ENCODE data around the gene TMEM140. TPM values are rescaled to one million over a fixed set of nuclear protein-coding genes. Genes with fewer than 3 reads are reported as not detected.
A peak's percentile ranks its signal among the peaks of the same experiment; 100 is the strongest.
"Not testable (repeated sequence)": the region's sequence is repeated elsewhere in the genome, so short reads cannot be mapped to it uniquely, and the experiment has no call there.

Gene TMEM140
- polyA plus RNA-seq, 4 donors, result 5.4 to 19.3 (median 12.4) TPM

GRCh38 chr7:135117096-135117495, 30.8 kb upstream of the TMEM140 start:
- FAIRE-seq (no peak), DNase-seq (no peak)
- no peaks in the 10 kb centered on the region for H3K36me3 ChIP-seq (ENCODE audit: control insufficient read depth in 3 of 3, insufficient read depth in 2 of 3, low read depth in 1 of 3, low read length in 3 of 3)
- H3K27me3 ChIP-seq (ENCODE audit: control insufficient read depth in 3 of 3, insufficient read depth in 3 of 3, low read length in 3 of 3), result no peaks in the 10 kb centered on the region
- no peak overlapping the region for H3K27ac ChIP-seq (ENCODE audit: low read depth in 1 of 3, low read length in 2 of 3)
- no peaks in the 10 kb centered on the region for H3K4me1 ChIP-seq (ENCODE audit: control insufficient read depth in 3 of 3, insufficient read depth in 2 of 3, low read depth in 1 of 3, low read length in 2 of 3)
- WGBS, 3 donors, result 96 to 100% (median 98%) methylated on average over 1 of the region's 1 CpG
- peaks cover 0 to 9% of the 10 kb centered on the region in 2 donors for H3K9me3 ChIP-seq (ENCODE audit: control insufficient read depth in 2 of 2, insufficient read depth in 1 of 2, low read depth in 1 of 2, low read length in 1 of 2)
- no peak overlapping the region for H3K4me3 ChIP-seq (ENCODE audit: low read depth in 1 of 3, low read length in 3 of 3)

- DNase-seq (no peak), FAIRE-seq (no peak)
- Histone ChIP-seq H3K9me3 (ENCODE audit: control insufficient read depth in 2 of 2, insufficient read depth in 1 of 2, low read depth in 1 of 2, low read length in 1 of 2) (peaks cover 0 to 9% of the 10 kb centered on the region in 2 donors), H3K36me3 (ENCODE audit: control insufficient read depth in 3 of 3, insufficient read depth in 2 of 3, low read depth in 1 of 3, low read length in 3 of 3) (no peaks in the 10 kb centered on the region), H3K4me1 (ENCODE audit: control insufficient read depth in 3 of 3, insufficient read depth in 2 of 3, low read depth in 1 of 3, low read length in 2 of 3) (no peaks in the 10 kb centered on the region), H3K4me3 (ENCODE audit: low read depth in 1 of 3, low read length in 3 of 3) (no peak overlapping the region), H3K27me3 (ENCODE audit: control insufficient read depth in 3 of 3, insufficient read depth in 3 of 3, low read length in 3 of 3) (no peaks in the 10 kb centered on the region), H3K27ac (ENCODE audit: low read depth in 1 of 3, low read length in 2 of 3) (no peak overlapping the region)
- 79 to 86% (median 86%) methylated on average over 6 of the region's 6 CpGs for WGBS, 3 donors
These were observed 26.0 kb upstream of the TMEM140 start for GRCh38 chr7:135121868-135122267.

GRCh38 chr7:135124631-135125030, 23.2 kb upstream of the TMEM140 start:
- not testable (repeated sequence) for H3K4me3 ChIP-seq (ENCODE audit: low read depth in 1 of 3, low read length in 3 of 3); H3K9me3 ChIP-seq (ENCODE audit: control insufficient read depth in 2 of 2, insufficient read depth in 1 of 2, low read depth in 1 of 2, low read length in 1 of 2); H3K4me1 ChIP-seq (ENCODE audit: control insufficient read depth in 3 of 3, insufficient read depth in 2 of 3, low read depth in 1 of 3, low read length in 2 of 3); H3K27ac ChIP-seq (ENCODE audit: low read depth in 1 of 3, low read length in 2 of 3); DNase-seq; FAIRE-seq; H3K27me3 ChIP-seq (ENCODE audit: control insufficient read depth in 3 of 3, insufficient read depth in 3 of 3, low read length in 3 of 3); H3K36me3 ChIP-seq (ENCODE audit: control insufficient read depth in 3 of 3, insufficient read depth in 2 of 3, low read depth in 1 of 3, low read length in 3 of 3)
- 83 to 88% (median 86%) methylated on average over 3 of the region's 3 CpGs for WGBS, 3 donors

GRCh38 chr7:135128931-135129330, 18.9 kb upstream of the TMEM140 start:
- DNase-seq (no peak), FAIRE-seq (no peak)
- 63 to 91% (median 64%) methylated on average over 1 of the region's 1 CpG for WGBS, 3 donors
- Histone ChIP-seq H3K9me3 (ENCODE audit: control insufficient read depth in 2 of 2, insufficient read depth in 1 of 2, low read depth in 1 of 2, low read length in 1 of 2) (peaks cover 0 to 4% of the 10 kb centered on the region in 2 donors), H3K4me3 (ENCODE audit: low read depth in 1 of 3, low read length in 3 of 3) (no peak overlapping the region), H3K36me3 (ENCODE audit: control insufficient read depth in 3 of 3, insufficient read depth in 2 of 3, low read depth in 1 of 3, low read length in 3 of 3) (no peaks in the 10 kb centered on the region), H3K27ac (ENCODE audit: low read depth in 1 of 3, low read length in 2 of 3) (no peak overlapping the region), H3K4me1 (ENCODE audit: control insufficient read depth in 3 of 3, insufficient read depth in 2 of 3, low read depth in 1 of 3, low read length in 2 of 3) (no peaks in the 10 kb centered on the region), H3K27me3 (ENCODE audit: control insufficient read depth in 3 of 3, insufficient read depth in 3 of 3, low read length in 3 of 3) (no peaks in the 10 kb centered on the region)

- no peak for FAIRE-seq
- Histone ChIP-seq H3K4me1 (ENCODE audit: control insufficient read depth in 3 of 3, insufficient read depth in 2 of 3, low read depth in 1 of 3, low read length in 2 of 3) (no peaks in the 10 kb centered on the region), H3K27me3 (ENCODE audit: control insufficient read depth in 3 of 3, insufficient read depth in 3 of 3, low read length in 3 of 3) (no peaks in the 10 kb centered on the region), H3K4me3 (ENCODE audit: low read depth in 1 of 3, low read length in 3 of 3) (no peak overlapping the region), H3K9me3 (ENCODE audit: control insufficient read depth in 2 of 2, insufficient read depth in 1 of 2, low read depth in 1 of 2, low read length in 1 of 2) (peaks cover 0 to 4% of the 10 kb centered on the region in 2 donors), H3K36me3 (ENCODE audit: control insufficient read depth in 3 of 3, insufficient read depth in 2 of 3, low read depth in 1 of 3, low read length in 3 of 3) (no peaks in the 10 kb centered on the region), H3K27ac (ENCODE audit: low read depth in 1 of 3, low read length in 2 of 3) (no peak overlapping the region)
- DNase-seq, result no peak
These were observed 18.3 kb upstream of the TMEM140 start for GRCh38 chr7:135129579-135129978.

GRCh38 chr7:135143885-135144668, 3.8 kb upstream of the TMEM140 start:
- DNase-seq (no peak), FAIRE-seq (no peak)
- Histone ChIP-seq H3K27me3 (ENCODE audit: control insufficient read depth in 3 of 3, insufficient read depth in 3 of 3, low read length in 3 of 3) (no peaks in the 10 kb centered on the region), H3K4me3 (ENCODE audit: low read depth in 1 of 3, low read length in 3 of 3) (no peak overlapping the region), H3K36me3 (ENCODE audit: control insufficient read depth in 3 of 3, insufficient read depth in 2 of 3, low read depth in 1 of 3, low read length in 3 of 3) (no peaks in the 10 kb centered on the region), H3K27ac (ENCODE audit: low read depth in 1 of 3, low read length in 2 of 3) (no peak overlapping the region), H3K9me3 (ENCODE audit: control insufficient read depth in 2 of 2, insufficient read depth in 1 of 2, low read depth in 1 of 2, low read length in 1 of 2) (no peaks in the 10 kb centered on the region), H3K4me1 (ENCODE audit: control insufficient read depth in 3 of 3, insufficient read depth in 2 of 3, low read depth in 1 of 3, low read length in 2 of 3) (peaks cover 0 to 11% (median 2%) of the 10 kb centered on the region in 3 donors)
- WGBS, 3 donors, result 89 to 93% (median 90%) methylated on average over 3 of the region's 3 CpGs

GRCh38 chr7:135147341-135147898, 452 bp upstream of the TMEM140 start:
- WGBS, 3 donors, result 10 to 15% (median 13%) methylated on average over 6 of the region's 6 CpGs
- H3K4me3 ChIP-seq (ENCODE audit: low read depth in 1 of 3, low read length in 3 of 3), result peak overlapping the region; percentile 17 to 59 (median 47)

GRCh38 chr7:135150072-135150782, 2.4 kb downstream of the TMEM140 start:
- Histone ChIP-seq H3K27me3 (ENCODE audit: control insufficient read depth in 3 of 3, insufficient read depth in 3 of 3, low read length in 3 of 3) (no peaks in the 10 kb centered on the region), H3K36me3 (ENCODE audit: control insufficient read depth in 3 of 3, insufficient read depth in 2 of 3, low read depth in 1 of 3, low read length in 3 of 3) (peaks cover 0 to 3% (median 0%) of the 10 kb centered on the region in 3 donors), H3K27ac (ENCODE audit: low read depth in 1 of 3, low read length in 2 of 3) (peak overlapping the region in 1 of 3 donors; percentile 69), H3K9me3 (ENCODE audit: control insufficient read depth in 2 of 2, insufficient read depth in 1 of 2, low read depth in 1 of 2, low read length in 1 of 2) (no peaks in the 10 kb centered on the region), H3K4me1 (ENCODE audit: control insufficient read depth in 3 of 3, insufficient read depth in 2 of 3, low read depth in 1 of 3, low read length in 2 of 3) (peaks cover 6 to 11% (median 6%) of the 10 kb centered on the region in 3 donors), H3K4me3 (ENCODE audit: low read depth in 1 of 3, low read length in 3 of 3) (peak overlapping the region in 1 of 3 donors; percentile 17)
- WGBS, 3 donors, result 71 to 77% (median 74%) methylated on average over 8 of the region's 8 CpGs
- DNase-seq, result no peak
- FAIRE-seq, result no peak

More at GRCh38 chr7:135147341-135147898, 452 bp upstream of the TMEM140 start:
- Histone ChIP-seq H3K4me1 (ENCODE audit: control insufficient read depth in 3 of 3, insufficient read depth in 2 of 3, low read depth in 1 of 3, low read length in 2 of 3) (peaks cover 6 to 11% (median 6%) of the 10 kb centered on the region in 3 donors), H3K9me3 (ENCODE audit: control insufficient read depth in 2 of 2, insufficient read depth in 1 of 2, low read depth in 1 of 2, low read length in 1 of 2) (no peaks in the 10 kb centered on the region), H3K27ac (ENCODE audit: low read depth in 1 of 3, low read length in 2 of 3) (peak overlapping the region; percentile 87 to 93 (median 89)), H3K36me3 (ENCODE audit: control insufficient read depth in 3 of 3, insufficient read depth in 2 of 3, low read depth in 1 of 3, low read length in 3 of 3) (peaks cover 0 to 3% (median 0%) of the 10 kb centered on the region in 3 donors), H3K27me3 (ENCODE audit: control insufficient read depth in 3 of 3, insufficient read depth in 3 of 3, low read length in 3 of 3) (no peaks in the 10 kb centered on the region)
- peak in 1 of 2 donors; percentile 28 for DNase-seq
- no peak for FAIRE-seq

All from small intestine (tissue), 7 donors.